ENCODE results near the gene OR1E1. TPM values are rescaled to one million over a fixed set of nuclear protein-coding genes. Genes with fewer than 3 reads are reported as not detected.
"Not testable (repeated sequence)": the region's sequence is repeated elsewhere in the genome, so short reads cannot be mapped to it uniquely, and the experiment has no call there.

OR1E1 gene
- total RNA-seq, 4 donors from 2014 or later: not detected

DNA sequence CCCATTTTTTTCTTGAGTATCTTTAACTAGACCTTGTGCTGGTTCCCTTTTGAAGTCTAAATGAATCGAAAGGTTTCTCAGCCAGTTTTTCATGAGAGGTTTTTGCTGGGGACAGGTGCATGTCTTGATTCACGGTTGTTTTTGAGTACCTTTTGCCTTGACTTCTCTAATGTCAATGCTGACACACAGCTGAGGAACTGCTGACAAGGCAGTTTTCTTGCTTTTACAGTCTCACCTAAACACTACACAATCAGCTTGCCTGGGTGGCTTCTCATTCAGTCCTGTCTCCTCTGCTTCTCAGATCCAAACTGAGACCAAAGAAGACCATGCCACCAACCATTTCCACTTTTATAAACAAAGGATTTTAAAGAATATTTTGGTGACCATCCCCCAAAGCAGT is 20.0 kb upstream of the OR1E1 start:
- Histone ChIP-seq H3K4me3 (no peak overlapping the region), H3K36me3 (no peaks in the 10 kb centered on the region), H3K9me3 (no peaks in the 10 kb centered on the region), H3K27me3 (peaks cover 6% of the 10 kb centered on the region), H3K27ac (no peak overlapping the region), H3K4me1 (no peaks in the 10 kb centered on the region)
- DNase-seq (ENCODE audit: low spot score in 2 of 2): no peak
- TF ChIP-seq EP300 (IDR thresholded peaks at IDR 0.05) (no peak), POLR2A (IDR thresholded peaks at IDR 0.05) (no peak), POLR2AphosphoS5 (IDR thresholded peaks at IDR 0.05) (no peak)
- TF ChIP-seq, protein P1, sequence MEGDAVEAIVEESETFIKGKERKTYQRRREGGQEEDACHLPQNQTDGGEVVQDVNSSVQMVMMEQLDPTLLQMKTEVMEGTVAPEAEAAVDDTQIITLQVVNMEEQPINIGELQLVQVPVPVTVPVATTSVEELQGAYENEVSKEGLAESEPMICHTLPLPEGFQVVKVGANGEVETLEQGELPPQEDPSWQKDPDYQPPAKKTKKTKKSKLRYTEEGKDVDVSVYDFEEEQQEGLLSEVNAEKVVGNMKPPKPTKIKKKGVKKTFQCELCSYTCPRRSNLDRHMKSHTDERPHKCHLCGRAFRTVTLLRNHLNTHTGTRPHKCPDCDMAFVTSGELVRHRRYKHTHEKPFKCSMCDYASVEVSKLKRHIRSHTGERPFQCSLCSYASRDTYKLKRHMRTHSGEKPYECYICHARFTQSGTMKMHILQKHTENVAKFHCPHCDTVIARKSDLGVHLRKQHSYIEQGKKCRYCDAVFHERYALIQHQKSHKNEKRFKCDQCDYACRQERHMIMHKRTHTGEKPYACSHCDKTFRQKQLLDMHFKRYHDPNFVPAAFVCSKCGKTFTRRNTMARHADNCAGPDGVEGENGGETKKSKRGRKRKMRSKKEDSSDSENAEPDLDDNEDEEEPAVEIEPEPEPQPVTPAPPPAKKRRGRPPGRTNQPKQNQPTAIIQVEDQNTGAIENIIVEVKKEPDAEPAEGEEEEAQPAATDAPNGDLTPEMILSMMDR (IDR thresholded peaks at IDR 0.05): no peak
- WGBS: 82% methylated on average over 2 of the region's 2 CpGs

DNA sequence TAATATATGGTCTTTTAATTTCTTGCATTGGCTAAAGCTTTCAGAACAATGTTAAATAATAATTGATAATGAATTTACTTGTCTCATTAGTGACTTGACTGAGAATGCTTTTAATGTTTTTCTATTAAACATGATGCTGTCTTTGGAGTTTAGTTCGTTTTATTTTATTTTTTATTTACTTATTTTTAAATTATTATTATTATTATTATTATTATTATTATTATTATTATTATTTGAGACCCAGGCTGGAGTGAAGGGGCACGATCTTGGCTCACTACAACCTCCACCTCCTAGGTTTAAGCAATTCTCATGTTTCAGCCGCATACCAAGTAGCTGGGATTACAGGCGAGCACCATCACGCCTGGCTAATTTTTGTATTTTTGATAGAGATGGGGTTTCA is 17.4 kb upstream of the OR1E1 start:
- Histone ChIP-seq H3K27ac (no peak overlapping the region), H3K27me3 (peaks cover 6% of the 10 kb centered on the region), H3K4me3 (no peak overlapping the region), H3K4me1 (no peaks in the 10 kb centered on the region), H3K36me3 (no peaks in the 10 kb centered on the region), H3K9me3 (no peaks in the 10 kb centered on the region)
- WGBS: 79% methylated on average over 5 of the region's 5 CpGs
- DNase-seq (ENCODE audit: low spot score in 2 of 2): no peak
- TF ChIP-seq POLR2A (IDR thresholded peaks at IDR 0.05) (no peak), POLR2AphosphoS5 (IDR thresholded peaks at IDR 0.05) (no peak), EP300 (IDR thresholded peaks at IDR 0.05) (no peak)
- TF ChIP-seq, protein P1 (IDR thresholded peaks at IDR 0.05): no peak

- not testable (repeated sequence) for H3K27ac ChIP-seq; DNase-seq (ENCODE audit: low spot score in 2 of 2); H3K4me3 ChIP-seq; H3K9me3 ChIP-seq; H3K36me3 ChIP-seq; H3K4me1 ChIP-seq; H3K27me3 ChIP-seq
- WGBS: no CpG with 5 or more reads among the region's 16 CpGs
These were observed 14.0 kb upstream of the OR1E1 start for GRCh38 chr17:3412216-3412615.

GRCh38 chr17:3411070-3411469 is 12.9 kb upstream of the OR1E1 start, which contains the start of gene OR3A3:
TSS of gene OR3A3 (plus strand) at chr17:3411370.
- TF ChIP-seq, protein P1 (IDR thresholded peaks at IDR 0.05): no peak
- TF ChIP-seq EP300 (IDR thresholded peaks at IDR 0.05) (no peak), POLR2A (IDR thresholded peaks at IDR 0.05) (no peak)
- H3K4me1 ChIP-seq: no peaks in the 10 kb centered on the region
- no peak within 1 kb of the TSS for H3K4me3 ChIP-seq
- no peak for DNase-seq (ENCODE audit: low spot score in 2 of 2)
- H3K27ac ChIP-seq: no peak within 1 kb of the TSS
- H3K27me3 ChIP-seq: peaks cover 3% of the 10 kb centered on the region
- 78% methylated on average over 3 of the region's 3 CpGs for WGBS
- H3K9me3 ChIP-seq: peaks cover 5% of the 10 kb centered on the region
- no peaks in the 10 kb centered on the region for H3K36me3 ChIP-seq

DNA sequence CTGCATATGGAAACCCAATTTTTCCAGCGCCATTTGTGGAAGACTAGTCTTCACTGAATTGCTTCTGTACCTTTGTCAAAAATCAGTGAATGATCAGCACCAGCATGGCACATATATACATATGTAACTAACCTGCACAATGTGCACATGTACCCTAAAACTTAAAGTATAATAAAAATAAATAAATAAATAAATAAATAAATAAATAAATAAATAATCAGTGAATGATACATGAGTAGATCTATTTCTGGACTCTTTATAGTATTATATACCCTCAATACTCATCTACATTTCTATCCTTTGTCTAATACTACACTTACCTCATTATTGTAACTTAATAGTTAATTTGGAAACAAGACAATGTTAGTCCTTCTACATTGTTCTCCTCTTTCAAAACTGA is 5.6 kb upstream of the OR1E1 start:
- H3K4me3 ChIP-seq; H3K36me3 ChIP-seq; H3K9me3 ChIP-seq; H3K4me1 ChIP-seq; DNase-seq (ENCODE audit: low spot score in 2 of 2); H3K27me3 ChIP-seq; H3K27ac ChIP-seq: not testable (repeated sequence)
- WGBS: 50% methylated on average over 1 of the region's 1 CpG

DNA sequence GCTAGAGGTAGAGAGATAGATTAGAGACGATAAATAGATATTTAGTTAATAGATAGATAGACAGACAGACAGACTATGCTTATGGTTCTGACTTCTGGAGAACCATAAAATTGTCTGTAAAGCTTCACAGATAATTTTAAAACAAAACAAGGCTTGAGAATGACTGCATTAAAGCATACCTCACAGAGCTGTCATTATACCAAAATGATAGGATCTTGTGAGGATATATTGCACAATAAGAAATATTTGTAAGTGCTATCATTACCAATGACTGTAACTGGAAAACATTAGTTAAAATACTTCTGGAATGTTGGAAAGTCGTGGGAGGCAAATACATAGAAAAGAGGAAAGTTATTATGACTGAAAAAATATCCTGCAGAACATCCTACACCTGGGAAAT is 3.6 kb upstream of the OR1E1 start:
- peaks cover 5% of the 10 kb centered on the region for H3K9me3 ChIP-seq
- H3K27me3 ChIP-seq: peaks cover under 1% of the 10 kb centered on the region
- H3K4me1 ChIP-seq: no peaks in the 10 kb centered on the region
- H3K4me3 ChIP-seq: no peak overlapping the region
- TF ChIP-seq EP300 (IDR thresholded peaks at IDR 0.05): no peak
- TF ChIP-seq POLR2A (IDR thresholded peaks at IDR 0.05): no peak
- TF ChIP-seq, protein P1 (IDR thresholded peaks at IDR 0.05): no peak
- WGBS: 55% methylated on average over 2 of the region's 2 CpGs
- DNase-seq (ENCODE audit: low spot score in 2 of 2): no peak
- H3K27ac ChIP-seq: no peak overlapping the region
- H3K36me3 ChIP-seq: no peaks in the 10 kb centered on the region

All from suprapubic skin (tissue), 4 donors.